ENCODE results near the gene ZNF70. TPM values are rescaled to one million over a fixed set of nuclear protein-coding genes. Genes with fewer than 3 reads are reported as not detected.

Gene ZNF70
- total RNA-seq, 1 experiment from 2014 or later, result 3.2 TPM

DNA sequence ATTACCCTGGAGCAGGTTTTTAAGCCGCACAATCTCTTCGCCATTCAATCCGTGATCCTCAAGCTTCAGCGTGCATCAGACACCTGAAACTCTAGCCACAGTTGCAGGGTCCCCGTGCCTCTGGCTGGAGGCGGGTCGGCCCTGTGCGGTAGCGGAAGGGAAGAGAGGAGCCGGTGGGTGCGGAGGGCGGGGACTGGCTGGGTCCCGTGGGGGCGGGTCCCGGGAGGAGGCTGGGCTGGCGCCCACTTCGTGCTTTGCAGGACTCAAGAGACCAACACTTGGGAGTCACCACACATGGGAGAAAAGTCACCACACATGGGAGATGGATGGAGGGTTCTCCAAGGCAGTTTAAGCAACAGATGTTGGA is 12.7 kb upstream of the ZNF70 start:
- H3K9me2 ChIP-seq (ENCODE audit: insufficient read depth), result no peaks in the 10 kb centered on the region
- RAD21 ChIA-PET (ENCODE audit: low non-redundant PET in 1 of 2, low total read pairs in 2 of 2, uncharacterized antibody in 2 of 2, unreplicated experiment in 2 of 2), result no interaction called here
- no peak overlapping the region for H2AFZ ChIP-seq (ENCODE audit: low read depth, low read length, poor library complexity, severe bottlenecking)
- H3K27me3 ChIP-seq (ENCODE audit: insufficient read depth, low read length), result no peaks in the 10 kb centered on the region
- H3K4me3 ChIP-seq (replicated peaks in 1 of 2; ENCODE audit: low read depth in 1 of 2, low read length in 2 of 2), result no peak overlapping the region
- H3K27ac ChIP-seq (ENCODE audit: low read depth, low read length), result no peak overlapping the region
- H3K4me2 ChIP-seq (ENCODE audit: low read length), result no peak overlapping the region
- H4K20me1 ChIP-seq (ENCODE audit: insufficient read depth), result no peaks in the 10 kb centered on the region
- POLR2A ChIA-PET, result no interaction called here
- no peak overlapping the region for H3K9ac ChIP-seq (ENCODE audit: low read length)
- TF ChIP-seq, protein P1, sequence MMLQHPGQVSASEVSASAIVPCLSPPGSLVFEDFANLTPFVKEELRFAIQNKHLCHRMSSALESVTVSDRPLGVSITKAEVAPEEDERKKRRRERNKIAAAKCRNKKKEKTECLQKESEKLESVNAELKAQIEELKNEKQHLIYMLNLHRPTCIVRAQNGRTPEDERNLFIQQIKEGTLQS (IDR thresholded peaks at IDR 0.05), result no peak
- TF ChIP-seq JUND (IDR thresholded peaks at IDR 0.05), result no peak
- TF ChIP-seq CEBPB (IDR thresholded peaks at IDR 0.05; ENCODE audit: low read depth), result no peak
- no peak; the same call in 1 of the 2 replicates for TF ChIP-seq POLR2AphosphoS5 (IDR thresholded peaks at IDR 0.05; ENCODE audit: low read depth, low read length)
- no peak for TF ChIP-seq YY1 (IDR thresholded peaks at IDR 0.05; ENCODE audit: extremely low read depth, insufficient replicate concordance, low read depth, low read length)
- TF ChIP-seq EZH2phosphoT487 (IDR thresholded peaks at IDR 0.05; ENCODE audit: borderline replicate concordance), result no peak
- no peak for TF ChIP-seq CBX3 (IDR thresholded peaks at IDR 0.05; ENCODE audit: low read depth)
- H3K36me3 ChIP-seq (ENCODE audit: control insufficient read depth in 1 of 2, insufficient read depth in 2 of 2, low read length in 2 of 2), result peaks cover 9 to 20% of the 10 kb centered on the region in 2 experiments; a peak in 3 of 4 replicates
- H3K79me2 ChIP-seq (ENCODE audit: insufficient read depth, low read length), result peaks cover 35% of the 10 kb centered on the region
- no peak for DNase-seq (ENCODE audit: low read depth, low spot score)
- intact Hi-C loops (cut with micrococcal nuclease), result loop anchor here (10.0 kb wide), 1 partner anchor 191 kb away; no protein-coding TSS in a partner anchor
- no peak for ATAC-seq
- BruUV-seq (replicated peaks), result no TSS peak
- no peaks in the 10 kb centered on the region for H3K9me3 ChIP-seq (ENCODE audit: control insufficient read depth in 1 of 2, insufficient read depth in 1 of 2, low read depth in 1 of 2, low read length in 2 of 2)
- peaks cover 4 to 41% of the 10 kb centered on the region in 2 experiments; a peak in 3 of 4 replicates for H3K4me1 ChIP-seq (ENCODE audit: control insufficient read depth in 1 of 2, insufficient read depth in 2 of 2, low read length in 2 of 2)
- CTCF ChIA-PET, result no interaction called here

GRCh38 chr22:23762842-23763578 is 12.1 kb upstream of the ZNF70 start, which contains the start of gene C22orf15:
Gene C22orf15, plus strand, starts transcription at chr22:23762990. Its CDS starts 317 bp downstream, at chr22:23763307.
- Histone ChIP-seq H3K4me2 (ENCODE audit: low read length) (no peak within 1 kb of the TSS; the same call in 1 of the 2 replicates), H3K27me3 (ENCODE audit: insufficient read depth, low read length) (no peaks in the 10 kb centered on the region), H3K4me1 (ENCODE audit: control insufficient read depth in 1 of 2, insufficient read depth in 2 of 2, low read length in 2 of 2) (peaks cover 3 to 36% of the 10 kb centered on the region in 2 experiments; a peak in 3 of 4 replicates), H3K4me3 (replicated peaks in 1 of 2; ENCODE audit: low read depth in 1 of 2, low read length in 2 of 2) (no peak within 1 kb of the TSS), H2AFZ (ENCODE audit: low read depth, low read length, poor library complexity, severe bottlenecking) (no peak within 1 kb of the TSS), H3K9me2 (ENCODE audit: insufficient read depth) (no peaks in the 10 kb centered on the region), H3K9me3 (ENCODE audit: control insufficient read depth in 1 of 2, insufficient read depth in 1 of 2, low read depth in 1 of 2, low read length in 2 of 2) (no peaks in the 10 kb centered on the region), H3K36me3 (ENCODE audit: control insufficient read depth in 1 of 2, insufficient read depth in 2 of 2, low read length in 2 of 2) (peaks cover 9 to 20% of the 10 kb centered on the region in 2 experiments; a peak in 3 of 4 replicates), H4K20me1 (ENCODE audit: insufficient read depth) (no peaks in the 10 kb centered on the region), H3K79me2 (ENCODE audit: insufficient read depth, low read length) (peaks cover 35% of the 10 kb centered on the region), H3K9ac (ENCODE audit: low read length) (no peak within 1 kb of the TSS), H3K27ac (ENCODE audit: low read depth, low read length) (0 out of 2 replicates have a peak within 1 kb of the TSS, but pooled peaks have one; percentile 18)
- DNase-seq (ENCODE audit: low read depth, low spot score) (no peak), ATAC-seq (no peak)
- ChIA-PET CTCF (no interaction called here), RAD21 (ENCODE audit: low non-redundant PET in 1 of 2, low total read pairs in 2 of 2, uncharacterized antibody in 2 of 2, unreplicated experiment in 2 of 2) (no interaction called here), POLR2A (no interaction called here)
- no TSS peak for BruUV-seq (replicated peaks)
- TF ChIP-seq RAD21 (IDR thresholded peaks at IDR 0.05; ENCODE audit: low read depth), result no peak
- TF ChIP-seq EGR1 (IDR thresholded peaks at IDR 0.05; ENCODE audit: low read depth), result no peak
- no peak for TF ChIP-seq POLR2AphosphoS5 (IDR thresholded peaks at IDR 0.05; ENCODE audit: low read depth, low read length)
- TF ChIP-seq, protein P2, sequence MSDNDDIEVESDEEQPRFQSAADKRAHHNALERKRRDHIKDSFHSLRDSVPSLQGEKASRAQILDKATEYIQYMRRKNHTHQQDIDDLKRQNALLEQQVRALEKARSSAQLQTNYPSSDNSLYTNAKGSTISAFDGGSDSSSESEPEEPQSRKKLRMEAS (IDR thresholded peaks at IDR 0.05), result no peak
- no peak for TF ChIP-seq POLR2A (IDR thresholded peaks at IDR 0.05; ENCODE audit: borderline replicate concordance, extremely low read depth, insufficient read depth, insufficient read length)
- no peak for TF ChIP-seq JUND (IDR thresholded peaks at IDR 0.05)
- TF ChIP-seq CEBPB (IDR thresholded peaks at IDR 0.05; ENCODE audit: low read depth), result no peak
- TF ChIP-seq SP1 (IDR thresholded peaks at IDR 0.05; ENCODE audit: low read depth), result no peak
- TF ChIP-seq EZH2 (IDR thresholded peaks at IDR 0.05), result no peak
- intact Hi-C loops (cut with micrococcal nuclease), result loop anchor here (10.0 kb wide), 1 partner anchor 192 kb away; no protein-coding TSS in a partner anchor
